Endodermal cell (in vitro differentiated cells): Measurements from ENCODE around the gene CTAGE1. TPM values are rescaled to one million over a fixed set of nuclear protein-coding genes. Genes with fewer than 3 reads are reported as not detected.

Source experiments
- DNase-seq: peaks from one replicate; pipeline ENCODE4 v3.0.0-alpha.2; 2017
- H3K27ac ChIP-seq: 2 replicates; pipeline ENCODE4 v1.5.1; 2013; ENCODE audit warnings: mild to moderate bottlenecking, low read depth, low read length, moderate library complexity
- H3K27me3 ChIP-seq: 2 replicates; pipeline ENCODE4 v1.6.1; 2013; ENCODE audit warnings: mild to moderate bottlenecking, low read length, moderate library complexity; ENCODE audit not compliant: insufficient read depth, control insufficient read depth, poor library complexity, severe bottlenecking
- H3K36me3 ChIP-seq: 2 replicates; pipeline ENCODE4 v1.7.0; 2013; ENCODE audit warnings: mild to moderate bottlenecking, low read length, moderate library complexity; ENCODE audit not compliant: control insufficient read depth, insufficient read depth
- H3K4me1 ChIP-seq: one replicate; pipeline ENCODE4 v1.7.0; 2013; ENCODE audit warnings: low read length; ENCODE audit not compliant: control insufficient read depth, insufficient read depth
- H3K4me3 ChIP-seq: 2 replicates; pipeline ENCODE4 v1.5.1; 2013; ENCODE audit warnings: mild to moderate bottlenecking, low read length, moderate library complexity
- H3K9ac ChIP-seq: 2 replicates; pipeline ENCODE4 v1.6.1; 2013; ENCODE audit warnings: mild to moderate bottlenecking, low read length, moderate library complexity; ENCODE audit not compliant: poor library complexity, severe bottlenecking; ENCODE audit errors: extremely low read depth
- H3K9me3 ChIP-seq: 2 replicates; pipeline ENCODE4 v1.6.1; 2013; ENCODE audit warnings: mild to moderate bottlenecking, low read length, moderate library complexity; ENCODE audit not compliant: control insufficient read depth
- H3K27ac Mint-ChIP-seq: 2 replicates; pipeline ENCODE4 v1.8.0; 2020; ENCODE audit warnings: mixed read lengths
- H3K27me3 Mint-ChIP-seq: 2 replicates; pipeline ENCODE4 v1.8.0; 2021; ENCODE audit warnings: mild to moderate bottlenecking, mixed read lengths; ENCODE audit not compliant: insufficient read depth
- H3K36me3 Mint-ChIP-seq: 2 replicates; pipeline ENCODE4 v1.8.0; 2020; ENCODE audit warnings: low read depth, mixed read lengths
- H3K4me1 Mint-ChIP-seq: 2 replicates; pipeline ENCODE4 v1.8.0; 2020; ENCODE audit warnings: mixed read lengths
- H3K4me3 Mint-ChIP-seq: 2 replicates; pipeline ENCODE4 v1.8.0; 2020; ENCODE audit warnings: mild to moderate bottlenecking, moderate library complexity, mixed read lengths
- H3K9me3 Mint-ChIP-seq: 2 replicates; pipeline ENCODE4 v1.8.0; 2020; ENCODE audit warnings: mild to moderate bottlenecking, mixed read lengths
- WGBS, 2 experiments: methylation state at CpG; one replicate each; pipeline versions ENCODE4 v1.1.5 to v1.1.7; 2013; ENCODE audit warnings: missing lambda C conversion rate in 2 of 2, mixed read lengths in 1 of 2; ENCODE audit not compliant: insufficient coverage in 1 of 2, insufficient read length in 1 of 2; 5-methylcytosine and 5-hydroxymethylcytosine counted together
- total RNA-seq, 2 donors: library from RNA; stranded (reverse); fragmentation: NEBNext Ultra II Directional in 1 of 2; extraction: Animal tissue kit (Norgen Biotek cat#: 25700) in 1 of 2; gene quantifications; 2 replicates in 1 of 2; 3 replicates in 1 of 2; pipeline ENCODE4 v1.2.1, GENCODE V29; 2021
- TF ChIP-seq, protein P1 (sequence below): fragments of 200-600 bp; sonication (generic); conservative IDR thresholded peaks from 2 replicates; pipeline ENCODE4 v1.5.0; 2021; ENCODE audit warnings: antibody characterized with exemption, mild to moderate bottlenecking

CTAGE1 gene
- total RNA-seq, 2 donors from 2014 or later, result not detected

- H3K27me3 Mint-ChIP-seq, result peaks cover 2% of the 10 kb centered on the region
- H3K27ac ChIP-seq, result no peak overlapping the region
- TF ChIP-seq, protein P1, sequence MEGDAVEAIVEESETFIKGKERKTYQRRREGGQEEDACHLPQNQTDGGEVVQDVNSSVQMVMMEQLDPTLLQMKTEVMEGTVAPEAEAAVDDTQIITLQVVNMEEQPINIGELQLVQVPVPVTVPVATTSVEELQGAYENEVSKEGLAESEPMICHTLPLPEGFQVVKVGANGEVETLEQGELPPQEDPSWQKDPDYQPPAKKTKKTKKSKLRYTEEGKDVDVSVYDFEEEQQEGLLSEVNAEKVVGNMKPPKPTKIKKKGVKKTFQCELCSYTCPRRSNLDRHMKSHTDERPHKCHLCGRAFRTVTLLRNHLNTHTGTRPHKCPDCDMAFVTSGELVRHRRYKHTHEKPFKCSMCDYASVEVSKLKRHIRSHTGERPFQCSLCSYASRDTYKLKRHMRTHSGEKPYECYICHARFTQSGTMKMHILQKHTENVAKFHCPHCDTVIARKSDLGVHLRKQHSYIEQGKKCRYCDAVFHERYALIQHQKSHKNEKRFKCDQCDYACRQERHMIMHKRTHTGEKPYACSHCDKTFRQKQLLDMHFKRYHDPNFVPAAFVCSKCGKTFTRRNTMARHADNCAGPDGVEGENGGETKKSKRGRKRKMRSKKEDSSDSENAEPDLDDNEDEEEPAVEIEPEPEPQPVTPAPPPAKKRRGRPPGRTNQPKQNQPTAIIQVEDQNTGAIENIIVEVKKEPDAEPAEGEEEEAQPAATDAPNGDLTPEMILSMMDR, result no peak
- peaks cover 5% of the 10 kb centered on the region for H3K36me3 Mint-ChIP-seq
- peaks cover 34% of the 10 kb centered on the region for H3K9me3 ChIP-seq
- H3K36me3 ChIP-seq, result no peaks in the 10 kb centered on the region
- H3K9ac ChIP-seq, result no peak overlapping the region
- no peak overlapping the region for H3K4me3 ChIP-seq
- H3K4me1 Mint-ChIP-seq, result no peaks in the 10 kb centered on the region
- H3K27ac Mint-ChIP-seq, result no peak overlapping the region
- no peak overlapping the region for H3K4me3 Mint-ChIP-seq
- DNase-seq, result no peak
- 95 to 96% methylated on average over 6 of the region's 6 CpGs for WGBS, 2 experiments
- no peaks in the 10 kb centered on the region for H3K4me1 ChIP-seq
- no peaks in the 10 kb centered on the region for H3K27me3 ChIP-seq
- H3K9me3 Mint-ChIP-seq, result peaks cover 27% of the 10 kb centered on the region
Observed at GRCh38 chr18:22446325-22446724, 28.6 kb upstream of the CTAGE1 start.

DNA sequence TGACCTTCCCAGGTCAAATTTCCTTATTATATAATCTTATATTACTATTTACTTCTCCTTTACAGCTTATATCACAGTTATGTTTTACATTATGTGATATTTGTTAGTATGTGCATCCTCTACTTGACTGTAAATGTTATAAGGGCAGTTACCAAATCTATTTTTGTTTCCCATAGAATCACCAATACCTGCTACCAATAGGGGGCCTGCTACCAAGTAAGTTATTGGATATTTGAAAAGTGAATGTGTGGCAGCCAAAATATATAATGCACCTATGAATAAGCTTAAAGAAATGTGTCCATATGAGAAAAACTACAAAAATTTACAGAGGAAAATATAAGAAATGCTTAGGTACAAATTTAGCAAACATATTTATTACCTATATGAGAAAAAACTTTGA, 23.9 kb upstream of the CTAGE1 start:
- DNase-seq, result no peak
- H3K36me3 ChIP-seq, result no peaks in the 10 kb centered on the region
- peaks cover 2% of the 10 kb centered on the region for H3K9me3 Mint-ChIP-seq
- no peaks in the 10 kb centered on the region for H3K27me3 ChIP-seq
- no peaks in the 10 kb centered on the region for H3K9me3 ChIP-seq
- H3K27ac ChIP-seq, result no peak overlapping the region
- no peak overlapping the region for H3K4me3 ChIP-seq
- peaks cover 4% of the 10 kb centered on the region for H3K4me1 ChIP-seq
- H3K36me3 Mint-ChIP-seq, result no peaks in the 10 kb centered on the region
- no peaks in the 10 kb centered on the region for H3K4me1 Mint-ChIP-seq
- TF ChIP-seq, protein P1, result peak; percentile 57
- H3K9ac ChIP-seq, result no peak overlapping the region
- H3K27ac Mint-ChIP-seq, result no peak overlapping the region
- no peak overlapping the region for H3K4me3 Mint-ChIP-seq
- H3K27me3 Mint-ChIP-seq, result peaks cover 2% of the 10 kb centered on the region

DNA sequence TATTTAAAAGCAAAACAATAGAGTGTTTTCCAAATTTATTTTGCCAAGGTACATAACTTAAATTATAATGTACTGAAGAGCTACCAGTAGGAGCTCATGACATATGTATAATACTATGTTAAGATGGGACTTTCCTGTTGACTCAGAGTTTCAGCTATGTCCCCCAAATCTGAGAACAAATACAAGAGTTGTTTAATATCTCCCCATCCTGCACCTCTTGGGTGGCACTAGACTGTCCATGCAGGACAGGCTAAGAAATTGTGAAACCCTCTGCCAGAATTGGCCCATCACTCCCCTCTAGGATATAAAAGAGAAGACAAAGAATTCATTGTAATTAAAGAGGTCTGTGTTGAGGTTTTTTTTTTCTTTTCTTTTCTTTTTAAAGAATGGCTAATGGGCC, 21.7 kb upstream of the CTAGE1 start:
- H3K9me3 Mint-ChIP-seq, result peaks cover 2% of the 10 kb centered on the region
- TF ChIP-seq, protein P1, result no peak
- no peaks in the 10 kb centered on the region for H3K27me3 Mint-ChIP-seq
- no peaks in the 10 kb centered on the region for H3K9me3 ChIP-seq
- no peak overlapping the region for H3K27ac Mint-ChIP-seq
- DNase-seq, result no peak
- no peak overlapping the region for H3K27ac ChIP-seq
- H3K4me1 ChIP-seq, result peaks cover 4% of the 10 kb centered on the region
- no peaks in the 10 kb centered on the region for H3K27me3 ChIP-seq
- no peaks in the 10 kb centered on the region for H3K36me3 ChIP-seq
- H3K4me1 Mint-ChIP-seq, result no peaks in the 10 kb centered on the region
- H3K9ac ChIP-seq, result no peak overlapping the region
- H3K36me3 Mint-ChIP-seq, result no peaks in the 10 kb centered on the region
- no peak overlapping the region for H3K4me3 Mint-ChIP-seq
- no peak overlapping the region for H3K4me3 ChIP-seq
